ENCODE data around the gene GUCA2B.

Gene GUCA2B

DNA sequence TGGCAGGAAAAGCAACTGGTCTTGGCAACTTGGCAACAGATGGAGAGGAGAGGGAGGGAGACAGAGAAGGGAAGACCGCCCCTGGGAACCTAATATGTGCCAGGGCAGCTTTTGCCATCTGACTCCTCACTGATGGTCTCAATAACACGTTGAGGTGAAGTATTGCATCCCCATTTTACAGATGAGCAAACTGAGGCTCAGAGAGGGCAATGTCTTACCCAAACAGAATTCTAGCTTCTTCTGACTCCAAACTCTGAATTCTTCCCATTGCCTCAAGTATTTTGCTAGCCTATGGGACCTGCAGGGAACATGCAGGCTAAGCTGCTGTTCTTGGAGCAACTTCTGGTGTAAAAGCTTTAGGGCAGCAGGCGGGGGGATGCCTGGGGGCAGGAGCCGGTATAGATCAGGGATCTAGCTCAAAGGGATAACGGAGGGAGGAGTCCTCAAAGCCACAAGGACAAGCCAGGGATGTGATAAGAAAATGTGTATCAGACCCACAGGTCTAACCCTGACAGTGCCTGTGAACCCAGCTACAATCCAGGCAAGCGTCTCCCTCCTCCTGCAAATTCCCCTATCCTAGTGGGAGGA, 18.6 kb downstream of the GUCA2B start:
- ChIA-PET CTCF (interaction anchor here (0.9 to 9.7 kb wide), 14 partner anchors 9 to 655 kb away, joined by 3 to 178 read pairs (median 9); partner anchors contain the start of genes FOXJ3, GUCA2A and GUCA2B), POLR2A (interaction anchor here (0.6 kb wide), 1 partner anchor 595 kb away, joined by 3 read pairs; the partner anchor contains the start of gene C1orf50)
- TF ChIP-seq, protein P1, sequence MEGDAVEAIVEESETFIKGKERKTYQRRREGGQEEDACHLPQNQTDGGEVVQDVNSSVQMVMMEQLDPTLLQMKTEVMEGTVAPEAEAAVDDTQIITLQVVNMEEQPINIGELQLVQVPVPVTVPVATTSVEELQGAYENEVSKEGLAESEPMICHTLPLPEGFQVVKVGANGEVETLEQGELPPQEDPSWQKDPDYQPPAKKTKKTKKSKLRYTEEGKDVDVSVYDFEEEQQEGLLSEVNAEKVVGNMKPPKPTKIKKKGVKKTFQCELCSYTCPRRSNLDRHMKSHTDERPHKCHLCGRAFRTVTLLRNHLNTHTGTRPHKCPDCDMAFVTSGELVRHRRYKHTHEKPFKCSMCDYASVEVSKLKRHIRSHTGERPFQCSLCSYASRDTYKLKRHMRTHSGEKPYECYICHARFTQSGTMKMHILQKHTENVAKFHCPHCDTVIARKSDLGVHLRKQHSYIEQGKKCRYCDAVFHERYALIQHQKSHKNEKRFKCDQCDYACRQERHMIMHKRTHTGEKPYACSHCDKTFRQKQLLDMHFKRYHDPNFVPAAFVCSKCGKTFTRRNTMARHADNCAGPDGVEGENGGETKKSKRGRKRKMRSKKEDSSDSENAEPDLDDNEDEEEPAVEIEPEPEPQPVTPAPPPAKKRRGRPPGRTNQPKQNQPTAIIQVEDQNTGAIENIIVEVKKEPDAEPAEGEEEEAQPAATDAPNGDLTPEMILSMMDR (IDR thresholded peaks at IDR 0.05; ENCODE audit: insufficient read depth, low read length, missing control alignments): no peak
- H3K4me3 ChIP-seq (ENCODE audit: low read depth, low read length): no peak overlapping the region
- DNase-seq (ENCODE audit: low read depth, low spot score): no peak

GRCh38 chr1:42172381-42173133, 19.3 kb downstream of the GUCA2B start:
- DNase-seq (ENCODE audit: low read depth, low spot score): no peak
- POLR2A ChIA-PET: no interaction called here
- CTCF ChIA-PET: interaction anchor here (0.9 to 9.7 kb wide), 47 partner anchors 9 to 658 kb away, joined by 3 to 178 read pairs (median 6); partner anchors contain the start of genes FOXJ3, GUCA2A and GUCA2B
- H3K4me3 ChIP-seq (ENCODE audit: low read depth, low read length): no peak overlapping the region
- TF ChIP-seq, protein P1 (IDR thresholded peaks at IDR 0.05; ENCODE audit: insufficient read depth, low read length, missing control alignments): no peak

GRCh38 chr1:42173155-42173933, 20.1 kb downstream of the GUCA2B start:
- H3K4me3 ChIP-seq (ENCODE audit: low read depth, low read length): no peak overlapping the region
- no peak for DNase-seq (ENCODE audit: low read depth, low spot score)
- TF ChIP-seq, protein P1 (IDR thresholded peaks at IDR 0.05; ENCODE audit: insufficient read depth, low read length, missing control alignments): peak; percentile 93
- ChIA-PET POLR2A (no interaction called here), CTCF (interaction anchor here (0.6 to 9.7 kb wide), 90 partner anchors 8 to 906 kb away, joined by 3 to 178 read pairs (median 4); partner anchors contain the start of genes FOXJ3, GUCA2A and GUCA2B)

- DNase-seq (ENCODE audit: low read depth, low spot score): no peak
- POLR2A ChIA-PET: no interaction called here
- CTCF ChIA-PET: interaction anchor here (0.6 to 9.7 kb wide), 86 partner anchors 7 to 907 kb away, joined by 3 to 178 read pairs (median 4); partner anchors contain the start of genes FOXJ3, GUCA2A and GUCA2B
- TF ChIP-seq, protein P1 (IDR thresholded peaks at IDR 0.05; ENCODE audit: insufficient read depth, low read length, missing control alignments): no peak
- no peak overlapping the region for H3K4me3 ChIP-seq (ENCODE audit: low read depth, low read length)
Measured at GRCh38 chr1:42173961-42174735, 20.9 kb downstream of the GUCA2B start.

DNA sequence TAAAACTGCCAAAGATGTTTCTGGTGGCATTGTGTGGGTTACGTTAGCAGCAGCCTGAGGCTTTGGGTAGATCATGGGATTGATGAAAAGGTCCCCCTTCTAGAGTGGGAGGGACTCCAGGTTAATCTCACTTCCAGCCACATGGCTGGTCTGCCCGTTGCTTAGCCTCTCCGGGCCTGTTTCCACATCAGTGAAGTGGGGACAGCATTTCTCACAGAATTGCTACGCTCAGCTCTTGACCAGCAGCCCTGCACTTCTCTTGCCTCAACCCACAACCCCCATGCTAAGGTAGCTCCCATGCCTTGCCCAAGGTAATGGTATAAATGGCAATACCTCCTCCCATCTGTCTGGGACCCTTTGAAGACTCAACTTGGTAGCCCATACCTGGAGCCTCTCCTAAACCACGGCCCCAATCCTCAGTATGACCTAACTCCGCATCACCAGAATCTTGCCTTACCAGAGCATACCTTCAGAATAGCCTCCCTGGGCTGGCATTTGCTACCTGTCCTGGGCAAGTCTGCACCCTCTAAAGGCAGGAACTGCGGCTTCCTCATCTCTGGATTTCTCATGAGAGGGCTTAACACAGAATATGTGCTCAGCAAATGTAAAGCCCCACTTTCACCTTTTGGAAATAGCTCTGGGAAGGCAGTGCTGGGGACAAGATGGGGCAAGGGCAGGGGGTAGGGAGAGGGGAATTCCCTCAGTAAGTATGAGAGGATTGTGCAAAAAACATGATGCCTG, 22.3 kb downstream of the GUCA2B start:
- no peak for DNase-seq (ENCODE audit: low read depth, low spot score)
- POLR2A ChIA-PET: no interaction called here
- TF ChIP-seq, protein P1 (IDR thresholded peaks at IDR 0.05; ENCODE audit: insufficient read depth, low read length, missing control alignments): no peak
- CTCF ChIA-PET: interaction anchor here (0.6 to 9.7 kb wide), 10 partner anchors 7 to 163 kb away, joined by 3 to 178 read pairs (median 11); partner anchors contain the start of genes FOXJ3, GUCA2A and GUCA2B
- H3K4me3 ChIP-seq (ENCODE audit: low read depth, low read length): no peak overlapping the region
